ENCODE results near the gene LITAFD. TPM values are rescaled to one million over a fixed set of nuclear protein-coding genes. Genes with fewer than 3 reads are reported as not detected.

The LITAFD gene
- total RNA-seq, 1 experiment from 2014 or later, result not detected

DNA sequence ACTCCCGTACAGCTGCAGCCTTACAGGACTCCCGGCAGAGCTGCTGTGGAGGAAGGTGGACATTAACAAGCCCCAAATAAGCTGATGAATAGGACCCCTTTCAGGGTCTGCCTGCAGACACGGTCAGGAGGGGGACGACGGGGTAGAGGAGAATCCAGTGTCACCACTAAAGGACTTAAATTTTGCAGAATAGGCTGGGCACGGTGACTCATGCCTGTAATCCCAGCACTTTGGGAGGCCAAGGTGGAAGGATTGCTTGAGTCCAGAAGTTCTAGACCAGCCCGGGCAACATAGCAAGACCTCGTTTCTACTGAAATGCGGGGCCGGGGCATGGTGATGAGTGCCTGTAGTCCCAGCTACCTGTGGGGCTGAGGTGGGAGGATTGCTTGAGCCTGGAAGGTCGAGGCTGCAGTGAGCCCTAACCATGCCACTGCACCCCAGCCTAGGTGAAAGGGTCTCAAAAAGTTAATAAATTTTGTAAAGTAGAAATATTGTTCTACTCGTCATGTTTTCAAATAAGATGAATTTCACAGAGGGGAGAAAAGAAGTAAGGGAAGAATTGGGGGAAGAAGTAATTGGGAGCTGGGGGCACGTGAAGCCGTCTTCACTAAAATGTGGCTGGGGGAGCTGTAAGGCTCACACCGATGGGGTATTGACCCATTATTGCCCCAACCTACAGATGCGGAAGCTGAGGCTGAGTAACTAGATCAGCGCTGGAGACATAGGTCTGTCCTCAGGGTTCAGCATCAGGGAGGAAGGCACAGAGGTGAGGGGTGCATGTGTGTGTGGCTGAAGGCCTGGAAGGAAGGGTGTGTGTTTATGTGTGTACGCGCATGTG, 4.7 kb downstream of the LITAFD start:
- Histone ChIP-seq H3K27me3 (ENCODE audit: insufficient read depth, low read length) (no peaks in the 10 kb centered on the region), H3K4me2 (ENCODE audit: low read length) (peak overlapping the region; percentile 25; the same call in 1 of the 2 replicates), H3K9me2 (ENCODE audit: insufficient read depth) (no peaks in the 10 kb centered on the region), H3K9ac (ENCODE audit: low read length) (no peak overlapping the region), H3K4me3 (replicated peaks in 1 of 2; ENCODE audit: low read depth in 1 of 2, low read length in 2 of 2) (no peak overlapping the region), H3K9me3 (ENCODE audit: control insufficient read depth in 1 of 2, insufficient read depth in 1 of 2, low read depth in 1 of 2, low read length in 2 of 2) (no peaks in the 10 kb centered on the region), H4K20me1 (ENCODE audit: insufficient read depth) (no peaks in the 10 kb centered on the region), H3K36me3 (ENCODE audit: control insufficient read depth in 1 of 2, insufficient read depth in 2 of 2, low read length in 2 of 2) (peaks cover 0 to 11% of the 10 kb centered on the region in 2 experiments; a peak in 3 of 4 replicates), H3K79me2 (ENCODE audit: insufficient read depth, low read length) (no peaks in the 10 kb centered on the region), H3K27ac (ENCODE audit: low read depth, low read length) (no peak overlapping the region), H3K4me1 (ENCODE audit: control insufficient read depth in 1 of 2, insufficient read depth in 2 of 2, low read length in 2 of 2) (peaks cover 13 to 31% of the 10 kb centered on the region in 2 experiments), H2AFZ (ENCODE audit: low read depth, low read length, poor library complexity, severe bottlenecking) (no peak overlapping the region)
- CTCF ChIA-PET, result no interaction called here
- RAD21 ChIA-PET (ENCODE audit: low non-redundant PET in 1 of 2, low total read pairs in 2 of 2, uncharacterized antibody in 2 of 2, unreplicated experiment in 2 of 2), result no interaction called here
- BruUV-seq (replicated peaks), result no TSS peak
- no peak for TF ChIP-seq ELF1 (IDR thresholded peaks at IDR 0.05; ENCODE audit: borderline replicate concordance, low read depth)
- TF ChIP-seq ZNF274 (IDR thresholded peaks at IDR 0.05; ENCODE audit: low read depth, low read length), result no peak
- TF ChIP-seq, protein P1, sequence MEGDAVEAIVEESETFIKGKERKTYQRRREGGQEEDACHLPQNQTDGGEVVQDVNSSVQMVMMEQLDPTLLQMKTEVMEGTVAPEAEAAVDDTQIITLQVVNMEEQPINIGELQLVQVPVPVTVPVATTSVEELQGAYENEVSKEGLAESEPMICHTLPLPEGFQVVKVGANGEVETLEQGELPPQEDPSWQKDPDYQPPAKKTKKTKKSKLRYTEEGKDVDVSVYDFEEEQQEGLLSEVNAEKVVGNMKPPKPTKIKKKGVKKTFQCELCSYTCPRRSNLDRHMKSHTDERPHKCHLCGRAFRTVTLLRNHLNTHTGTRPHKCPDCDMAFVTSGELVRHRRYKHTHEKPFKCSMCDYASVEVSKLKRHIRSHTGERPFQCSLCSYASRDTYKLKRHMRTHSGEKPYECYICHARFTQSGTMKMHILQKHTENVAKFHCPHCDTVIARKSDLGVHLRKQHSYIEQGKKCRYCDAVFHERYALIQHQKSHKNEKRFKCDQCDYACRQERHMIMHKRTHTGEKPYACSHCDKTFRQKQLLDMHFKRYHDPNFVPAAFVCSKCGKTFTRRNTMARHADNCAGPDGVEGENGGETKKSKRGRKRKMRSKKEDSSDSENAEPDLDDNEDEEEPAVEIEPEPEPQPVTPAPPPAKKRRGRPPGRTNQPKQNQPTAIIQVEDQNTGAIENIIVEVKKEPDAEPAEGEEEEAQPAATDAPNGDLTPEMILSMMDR (IDR thresholded peaks at IDR 0.05 in 2 of 3, conservative IDR thresholded peaks at IDR 0.05 in 1 of 3; ENCODE audit: borderline replicate concordance in 1 of 3, insufficient read depth in 1 of 3, low read depth in 2 of 3, low read length in 2 of 3), result no peak
- no peak for TF ChIP-seq POLR2AphosphoS5 (IDR thresholded peaks at IDR 0.05; ENCODE audit: low read depth, low read length)
- no peak for TF ChIP-seq JUND (IDR thresholded peaks at IDR 0.05)
- no peak for TF ChIP-seq TCF7L2 (IDR thresholded peaks at IDR 0.05; ENCODE audit: borderline replicate concordance, extremely low read depth, insufficient read depth, insufficient read length)
- TF ChIP-seq, protein P2, sequence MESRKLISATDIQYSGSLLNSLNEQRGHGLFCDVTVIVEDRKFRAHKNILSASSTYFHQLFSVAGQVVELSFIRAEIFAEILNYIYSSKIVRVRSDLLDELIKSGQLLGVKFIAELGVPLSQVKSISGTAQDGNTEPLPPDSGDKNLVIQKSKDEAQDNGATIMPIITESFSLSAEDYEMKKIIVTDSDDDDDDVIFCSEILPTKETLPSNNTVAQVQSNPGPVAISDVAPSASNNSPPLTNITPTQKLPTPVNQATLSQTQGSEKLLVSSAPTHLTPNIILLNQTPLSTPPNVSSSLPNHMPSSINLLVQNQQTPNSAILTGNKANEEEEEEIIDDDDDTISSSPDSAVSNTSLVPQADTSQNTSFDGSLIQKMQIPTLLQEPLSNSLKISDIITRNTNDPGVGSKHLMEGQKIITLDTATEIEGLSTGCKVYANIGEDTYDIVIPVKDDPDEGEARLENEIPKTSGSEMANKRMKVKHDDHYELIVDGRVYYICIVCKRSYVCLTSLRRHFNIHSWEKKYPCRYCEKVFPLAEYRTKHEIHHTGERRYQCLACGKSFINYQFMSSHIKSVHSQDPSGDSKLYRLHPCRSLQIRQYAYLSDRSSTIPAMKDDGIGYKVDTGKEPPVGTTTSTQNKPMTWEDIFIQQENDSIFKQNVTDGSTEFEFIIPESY (IDR thresholded peaks at IDR 0.05; ENCODE audit: extremely low read depth, insufficient replicate concordance, low read length), result no peak
- no peak for TF ChIP-seq FOSL1 (IDR thresholded peaks at IDR 0.05; ENCODE audit: low read depth)
- TF ChIP-seq CBX3 (IDR thresholded peaks at IDR 0.05; ENCODE audit: low read depth), result no peak
- TF ChIP-seq POLR2A (IDR thresholded peaks at IDR 0.05; ENCODE audit: borderline replicate concordance, extremely low read depth, insufficient read depth, insufficient read length), result no peak
- TF ChIP-seq, protein P3, sequence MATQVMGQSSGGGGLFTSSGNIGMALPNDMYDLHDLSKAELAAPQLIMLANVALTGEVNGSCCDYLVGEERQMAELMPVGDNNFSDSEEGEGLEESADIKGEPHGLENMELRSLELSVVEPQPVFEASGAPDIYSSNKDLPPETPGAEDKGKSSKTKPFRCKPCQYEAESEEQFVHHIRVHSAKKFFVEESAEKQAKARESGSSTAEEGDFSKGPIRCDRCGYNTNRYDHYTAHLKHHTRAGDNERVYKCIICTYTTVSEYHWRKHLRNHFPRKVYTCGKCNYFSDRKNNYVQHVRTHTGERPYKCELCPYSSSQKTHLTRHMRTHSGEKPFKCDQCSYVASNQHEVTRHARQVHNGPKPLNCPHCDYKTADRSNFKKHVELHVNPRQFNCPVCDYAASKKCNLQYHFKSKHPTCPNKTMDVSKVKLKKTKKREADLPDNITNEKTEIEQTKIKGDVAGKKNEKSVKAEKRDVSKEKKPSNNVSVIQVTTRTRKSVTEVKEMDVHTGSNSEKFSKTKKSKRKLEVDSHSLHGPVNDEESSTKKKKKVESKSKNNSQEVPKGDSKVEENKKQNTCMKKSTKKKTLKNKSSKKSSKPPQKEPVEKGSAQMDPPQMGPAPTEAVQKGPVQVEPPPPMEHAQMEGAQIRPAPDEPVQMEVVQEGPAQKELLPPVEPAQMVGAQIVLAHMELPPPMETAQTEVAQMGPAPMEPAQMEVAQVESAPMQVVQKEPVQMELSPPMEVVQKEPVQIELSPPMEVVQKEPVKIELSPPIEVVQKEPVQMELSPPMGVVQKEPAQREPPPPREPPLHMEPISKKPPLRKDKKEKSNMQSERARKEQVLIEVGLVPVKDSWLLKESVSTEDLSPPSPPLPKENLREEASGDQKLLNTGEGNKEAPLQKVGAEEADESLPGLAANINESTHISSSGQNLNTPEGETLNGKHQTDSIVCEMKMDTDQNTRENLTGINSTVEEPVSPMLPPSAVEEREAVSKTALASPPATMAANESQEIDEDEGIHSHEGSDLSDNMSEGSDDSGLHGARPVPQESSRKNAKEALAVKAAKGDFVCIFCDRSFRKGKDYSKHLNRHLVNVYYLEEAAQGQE (IDR thresholded peaks at IDR 0.05; ENCODE audit: low read depth), result no peak
- TF ChIP-seq ZFX (IDR thresholded peaks at IDR 0.05), result no peak
- no peak for TF ChIP-seq RAD21 (IDR thresholded peaks at IDR 0.05; ENCODE audit: low read depth)
- TF ChIP-seq CEBPB (IDR thresholded peaks at IDR 0.05; ENCODE audit: low read depth), result no peak
- TF ChIP-seq SP1 (IDR thresholded peaks at IDR 0.05; ENCODE audit: low read depth), result no peak
- TF ChIP-seq, protein P4, sequence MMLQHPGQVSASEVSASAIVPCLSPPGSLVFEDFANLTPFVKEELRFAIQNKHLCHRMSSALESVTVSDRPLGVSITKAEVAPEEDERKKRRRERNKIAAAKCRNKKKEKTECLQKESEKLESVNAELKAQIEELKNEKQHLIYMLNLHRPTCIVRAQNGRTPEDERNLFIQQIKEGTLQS (IDR thresholded peaks at IDR 0.05), result no peak
- no peak for ATAC-seq
- POLR2A ChIA-PET, result no interaction called here
- intact Hi-C loops (cut with micrococcal nuclease), result no loop called here
- no peak for DNase-seq (ENCODE audit: low read depth, low spot score)
